ENCODE results near the gene PLEKHA4. TPM values are rescaled to one million over a fixed set of nuclear protein-coding genes. Genes with fewer than 3 reads are reported as not detected.
A peak's percentile ranks its signal among the peaks of the same experiment; 100 is the strongest.

PLEKHA4 gene
- total RNA-seq, 1 experiment from 2014 or later: 20.7 TPM

DNA sequence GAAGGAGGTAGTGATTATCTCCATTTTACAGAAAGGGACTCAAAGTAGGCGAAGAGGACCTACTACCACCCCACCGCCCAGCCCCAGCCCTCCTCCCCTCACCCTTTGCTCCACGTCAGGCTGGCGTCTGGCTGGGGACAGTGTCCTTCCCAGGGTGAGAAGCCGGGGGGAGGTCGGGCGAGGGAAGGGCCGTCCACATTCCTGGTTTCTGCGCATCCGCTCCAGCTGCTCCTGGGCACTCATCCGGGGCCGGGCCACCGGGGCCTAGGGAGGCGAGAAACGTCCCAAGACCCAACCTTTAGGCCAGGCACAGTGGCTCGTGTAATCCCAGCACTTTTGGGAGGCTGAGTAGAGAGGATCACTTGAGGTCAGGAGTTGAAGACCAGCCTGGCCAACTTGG lies 27.4 kb downstream of the PLEKHA4 start:
- Histone ChIP-seq H3K36me3 (ENCODE audit: insufficient read depth, low read length, poor library complexity, severe bottlenecking) (peaks cover 11% of the 10 kb centered on the region), H3K4me1 (ENCODE audit: insufficient read depth, low read length, poor library complexity, severe bottlenecking) (peaks cover 10% of the 10 kb centered on the region), H3K27ac (ENCODE audit: low read depth, low read length, poor library complexity, severe bottlenecking) (no peak overlapping the region), H3K27me3 (replicated peaks; ENCODE audit: insufficient read depth, low read depth, low read length, poor library complexity) (no peaks in the 10 kb centered on the region), H3K9me3 (ENCODE audit: low read depth, low read length, poor library complexity, severe bottlenecking) (no peaks in the 10 kb centered on the region), H3K4me3 (ENCODE audit: low read depth, low read length, poor library complexity, severe bottlenecking) (no peak overlapping the region)
- CTCF ChIA-PET: interaction anchor here (1.2 kb wide), 1 partner anchor 53 kb away, joined by 5 read pairs; no protein-coding TSS in a partner anchor
- no TSS peak for BruUV-seq (replicated peaks)
- no peak for DNase-seq (ENCODE audit: low spot score)
- intact Hi-C loops (cut with micrococcal nuclease; ENCODE audit: unreplicated experiment): no loop called here
- no peak for TF ChIP-seq EZH2 (IDR thresholded peaks at IDR 0.05; ENCODE audit: borderline replicate concordance, low read depth, low read length, poor library complexity, severe bottlenecking)
- TF ChIP-seq, protein P1, sequence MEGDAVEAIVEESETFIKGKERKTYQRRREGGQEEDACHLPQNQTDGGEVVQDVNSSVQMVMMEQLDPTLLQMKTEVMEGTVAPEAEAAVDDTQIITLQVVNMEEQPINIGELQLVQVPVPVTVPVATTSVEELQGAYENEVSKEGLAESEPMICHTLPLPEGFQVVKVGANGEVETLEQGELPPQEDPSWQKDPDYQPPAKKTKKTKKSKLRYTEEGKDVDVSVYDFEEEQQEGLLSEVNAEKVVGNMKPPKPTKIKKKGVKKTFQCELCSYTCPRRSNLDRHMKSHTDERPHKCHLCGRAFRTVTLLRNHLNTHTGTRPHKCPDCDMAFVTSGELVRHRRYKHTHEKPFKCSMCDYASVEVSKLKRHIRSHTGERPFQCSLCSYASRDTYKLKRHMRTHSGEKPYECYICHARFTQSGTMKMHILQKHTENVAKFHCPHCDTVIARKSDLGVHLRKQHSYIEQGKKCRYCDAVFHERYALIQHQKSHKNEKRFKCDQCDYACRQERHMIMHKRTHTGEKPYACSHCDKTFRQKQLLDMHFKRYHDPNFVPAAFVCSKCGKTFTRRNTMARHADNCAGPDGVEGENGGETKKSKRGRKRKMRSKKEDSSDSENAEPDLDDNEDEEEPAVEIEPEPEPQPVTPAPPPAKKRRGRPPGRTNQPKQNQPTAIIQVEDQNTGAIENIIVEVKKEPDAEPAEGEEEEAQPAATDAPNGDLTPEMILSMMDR (conservative IDR thresholded peaks at IDR 0.05; ENCODE audit: low read depth, low read length): no peak
- POLR2A ChIA-PET (ENCODE audit: low non-redundant PET): no interaction called here

DNA sequence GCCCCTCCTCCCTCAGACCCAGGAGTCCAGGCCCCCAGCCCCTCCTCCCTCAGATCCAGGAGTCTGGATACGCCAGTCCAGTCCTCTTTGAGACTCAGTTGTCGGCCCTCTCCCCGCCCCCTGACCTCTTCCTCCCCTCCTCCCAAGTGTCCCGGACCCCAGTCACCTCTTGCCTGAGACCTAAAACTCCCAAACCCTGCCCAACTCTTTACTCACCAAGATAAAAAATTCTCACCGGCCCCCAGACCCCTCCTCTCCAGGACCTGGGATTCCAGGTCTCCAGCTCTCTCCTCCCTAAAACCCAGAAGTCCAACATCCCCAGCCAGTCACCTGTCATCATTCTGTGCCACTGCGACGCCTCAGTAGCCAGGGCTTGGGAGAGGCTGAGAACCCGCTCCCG lies 30.7 kb downstream of the PLEKHA4 start:
- H3K9me3 ChIP-seq (ENCODE audit: low read depth, low read length, poor library complexity, severe bottlenecking): no peaks in the 10 kb centered on the region
- peaks cover 13% of the 10 kb centered on the region for H3K4me1 ChIP-seq (ENCODE audit: insufficient read depth, low read length, poor library complexity, severe bottlenecking)
- ChIA-PET CTCF (interaction anchor here (0.6 to 2.0 kb wide), 5 partner anchors 36 to 140 kb away, joined by 3 to 16 read pairs (median 6); no protein-coding TSS in a partner anchor), POLR2A (ENCODE audit: low non-redundant PET) (interaction anchor here (0.6 kb wide), 1 partner anchor 10 kb away, joined by 3 read pairs; no protein-coding TSS in a partner anchor)
- intact Hi-C loops (cut with micrococcal nuclease; ENCODE audit: unreplicated experiment): loop anchor here (2.0 to 5.0 kb wide), 2 partner anchors 49 to 190 kb away; partner anchors contain the start of gene CA11
- no TSS peak for BruUV-seq (replicated peaks)
- no peak overlapping the region for H3K27ac ChIP-seq (ENCODE audit: low read depth, low read length, poor library complexity, severe bottlenecking)
- peak overlapping the region; percentile 41 for H3K4me3 ChIP-seq (ENCODE audit: low read depth, low read length, poor library complexity, severe bottlenecking)
- TF ChIP-seq EZH2 (IDR thresholded peaks at IDR 0.05; ENCODE audit: borderline replicate concordance, low read depth, low read length, poor library complexity, severe bottlenecking): no peak
- TF ChIP-seq, protein P1 (conservative IDR thresholded peaks at IDR 0.05; ENCODE audit: low read depth, low read length): no peak
- H3K27me3 ChIP-seq (replicated peaks; ENCODE audit: insufficient read depth, low read depth, low read length, poor library complexity): no peaks in the 10 kb centered on the region
- no peak for DNase-seq (ENCODE audit: low spot score)
- H3K36me3 ChIP-seq (ENCODE audit: insufficient read depth, low read length, poor library complexity, severe bottlenecking): no peaks in the 10 kb centered on the region

DNA sequence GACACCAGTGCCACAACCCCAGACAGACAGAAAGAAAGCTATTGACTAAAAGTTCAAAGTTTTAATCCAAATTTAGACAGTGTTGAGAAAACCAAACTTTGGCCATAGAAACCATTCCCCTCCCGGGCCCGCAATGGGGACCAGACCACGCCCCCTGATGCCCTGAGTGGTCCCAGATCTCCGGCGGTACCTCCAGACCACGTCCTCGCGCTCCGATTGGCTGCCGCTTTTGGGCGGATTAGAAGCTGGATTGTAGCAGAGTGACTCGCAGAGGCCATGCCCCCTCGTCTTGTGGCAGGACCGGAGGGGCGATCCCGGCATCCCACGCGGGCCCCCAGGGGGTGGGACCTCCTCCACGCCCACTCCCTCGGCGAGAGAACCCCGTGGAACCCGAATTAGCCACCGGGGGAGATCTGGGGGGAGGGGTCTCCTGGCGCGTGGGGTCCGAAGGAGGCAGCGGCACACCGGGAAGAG lies 31.3 kb downstream of the PLEKHA4 start:
- BruUV-seq (replicated peaks): no TSS peak
- peak overlapping the region; percentile 41 for H3K4me3 ChIP-seq (ENCODE audit: low read depth, low read length, poor library complexity, severe bottlenecking)

More for the DNA sequence above, 31.3 kb downstream of the PLEKHA4 start:
- Histone ChIP-seq H3K4me1 (ENCODE audit: insufficient read depth, low read length, poor library complexity, severe bottlenecking) (peaks cover 13% of the 10 kb centered on the region), H3K9me3 (ENCODE audit: low read depth, low read length, poor library complexity, severe bottlenecking) (no peaks in the 10 kb centered on the region), H3K27ac (ENCODE audit: low read depth, low read length, poor library complexity, severe bottlenecking) (peak overlapping the region; percentile 1), H3K27me3 (replicated peaks; ENCODE audit: insufficient read depth, low read depth, low read length, poor library complexity) (no peaks in the 10 kb centered on the region), H3K36me3 (ENCODE audit: insufficient read depth, low read length, poor library complexity, severe bottlenecking) (no peaks in the 10 kb centered on the region)
- ChIA-PET CTCF (interaction anchor here (0.6 to 2.0 kb wide), 5 partner anchors 35 to 139 kb away, joined by 3 to 16 read pairs (median 6); no protein-coding TSS in a partner anchor), POLR2A (ENCODE audit: low non-redundant PET) (interaction anchor here (0.6 to 0.8 kb wide), 2 partner anchors 9 to 407 kb away, joined by 3 to 14 read pairs; no protein-coding TSS in a partner anchor)
- intact Hi-C loops (cut with micrococcal nuclease; ENCODE audit: unreplicated experiment): loop anchor here (2.0 to 5.0 kb wide), 2 partner anchors 48 to 190 kb away; partner anchors contain the start of gene CA11
- no peak for TF ChIP-seq EZH2 (IDR thresholded peaks at IDR 0.05; ENCODE audit: borderline replicate concordance, low read depth, low read length, poor library complexity, severe bottlenecking)
- TF ChIP-seq, protein P1 (conservative IDR thresholded peaks at IDR 0.05; ENCODE audit: low read depth, low read length): no peak
- DNase-seq (ENCODE audit: low spot score): peak; percentile 95
